ENCODE results near the gene TP73.

Gene TP73

DNA sequence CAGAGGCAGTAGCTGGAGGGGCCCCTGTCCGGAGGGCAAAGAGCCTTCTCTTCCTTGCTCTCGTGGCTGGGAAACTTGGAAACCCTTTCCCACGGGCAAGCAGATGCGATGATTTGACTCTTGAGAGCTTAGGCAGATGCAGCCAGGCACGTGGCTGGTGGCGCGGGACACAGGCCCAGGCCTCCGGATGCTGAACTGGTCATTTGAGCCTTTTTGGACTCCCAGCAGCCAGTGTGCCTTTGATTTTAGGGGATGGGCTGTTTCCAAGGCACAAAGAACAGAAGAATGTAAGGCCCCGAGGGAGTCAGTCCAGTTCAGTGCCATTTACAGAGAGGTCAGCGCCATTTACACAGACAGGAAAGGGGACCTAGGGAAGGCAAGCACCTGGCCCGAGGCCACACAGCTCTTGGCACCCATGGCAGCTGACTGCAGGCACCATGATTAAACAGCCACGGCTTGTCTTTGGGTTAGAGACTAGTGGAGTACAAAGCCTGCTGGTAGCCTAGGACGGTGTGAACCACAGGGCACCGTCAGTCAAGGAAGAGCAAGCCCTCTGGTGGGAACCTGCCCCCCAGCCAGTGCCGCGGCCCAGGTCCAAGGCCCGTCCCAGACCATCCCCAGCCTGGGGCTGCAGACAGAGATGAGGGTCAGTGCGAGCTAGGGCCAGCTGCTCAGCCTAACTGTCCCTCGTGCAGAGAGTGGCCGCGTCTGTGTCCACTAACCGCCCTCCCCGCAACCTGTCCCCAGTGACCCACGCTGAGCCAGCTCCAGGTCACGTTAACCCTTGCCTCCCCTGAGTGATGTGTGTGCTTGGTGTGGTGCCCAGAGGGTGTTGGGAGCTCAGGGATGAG is 79.5 kb downstream of the TP73 start:
- DNase-seq, result no peak

- no peak for DNase-seq
Observed at GRCh38 chr1:3732434-3733093, 80.2 kb downstream of the TP73 start.

- DNase-seq, result no peak
Observed at GRCh38 chr1:3733094-3733882, 81.0 kb downstream of the TP73 start.

DNA sequence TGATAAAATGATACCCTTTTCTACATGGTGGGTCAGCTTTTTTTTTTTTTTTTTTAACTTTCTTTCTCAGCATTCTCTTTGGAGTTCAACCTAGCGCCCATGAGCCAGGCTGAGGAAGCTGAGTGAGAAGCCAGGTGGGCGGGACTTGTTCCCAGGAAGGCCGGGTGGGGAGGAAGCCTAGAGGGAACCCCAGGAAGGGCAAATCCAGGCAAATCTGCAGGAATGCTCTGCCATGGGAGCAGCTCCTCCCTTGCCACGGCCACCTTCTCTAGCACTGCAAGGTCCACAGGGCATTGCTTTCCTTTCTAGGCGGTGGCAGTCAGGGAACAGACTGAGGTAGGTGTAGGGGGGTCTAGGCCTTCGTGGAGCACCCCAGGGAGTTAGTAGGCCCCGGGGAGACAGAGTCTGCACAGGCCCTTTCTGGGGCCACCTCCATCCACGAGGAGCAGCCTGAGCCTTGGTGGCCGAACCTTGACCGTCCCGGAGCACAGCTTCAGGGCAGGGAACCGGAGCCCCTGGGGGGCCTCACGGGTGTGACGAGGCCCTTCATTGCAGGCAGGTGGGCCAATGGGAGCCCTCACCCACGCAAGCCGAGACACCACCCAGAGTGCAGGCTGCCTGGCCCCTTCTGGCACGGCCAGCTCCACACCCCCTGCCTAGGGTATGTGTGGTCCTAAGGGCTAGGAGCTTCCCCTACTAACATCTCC is 81.7 kb downstream of the TP73 start:
- DNase-seq, result no peak

DNA sequence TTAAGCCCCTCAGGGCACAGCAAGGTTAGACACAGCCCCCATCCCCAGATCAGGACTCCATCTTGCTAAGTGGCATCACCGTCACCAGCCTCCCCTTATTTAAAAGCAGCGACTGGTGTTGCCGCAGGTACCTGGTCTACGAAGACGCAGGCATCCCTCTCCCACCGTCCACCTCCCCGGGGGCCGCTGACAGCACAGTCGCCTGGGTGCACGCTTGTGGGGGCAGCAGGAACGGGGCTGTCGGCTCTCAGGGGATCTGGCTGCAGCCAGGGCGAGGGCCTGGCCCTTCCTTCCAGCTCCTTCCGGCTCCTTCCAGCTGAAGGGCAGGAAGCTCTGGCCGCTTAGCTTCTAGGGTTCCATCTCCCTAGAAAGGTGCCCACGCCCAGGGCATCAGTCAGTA is 82.3 kb downstream of the TP73 start:
- DNase-seq, result no peak

DNA sequence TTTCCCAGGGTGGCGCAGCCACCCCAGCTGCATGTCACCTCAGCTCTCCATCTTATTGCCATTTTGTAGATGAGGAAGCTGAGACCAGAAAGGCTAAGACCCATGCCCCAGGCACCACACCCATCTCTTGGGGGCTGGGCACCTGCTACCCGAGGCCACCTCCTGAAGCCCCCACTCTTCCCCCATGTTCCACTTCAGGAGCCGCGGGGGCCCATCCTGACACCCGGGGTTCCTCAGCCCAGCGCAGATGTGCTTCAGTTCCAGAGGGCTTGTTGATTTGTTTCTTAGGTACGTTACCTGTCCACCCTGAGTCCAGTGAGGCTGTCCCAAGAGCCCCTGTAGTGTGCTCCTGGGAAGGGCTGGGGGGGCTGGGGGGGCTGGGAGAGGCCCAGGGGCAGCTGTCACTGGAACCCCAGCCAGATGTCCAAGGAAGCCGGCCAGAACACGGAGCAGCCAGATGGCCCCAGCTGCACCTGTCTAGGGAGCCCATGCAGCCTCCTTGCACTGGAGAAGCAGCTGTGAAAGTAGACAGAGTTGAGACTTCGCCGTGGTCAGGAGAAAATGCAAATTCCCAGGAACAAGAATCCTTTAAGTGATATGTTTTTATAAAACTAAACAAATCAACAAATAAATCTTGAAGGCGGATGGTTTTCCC is 82.8 kb downstream of the TP73 start:
- DNase-seq, result no peak

- no peak for DNase-seq
Observed at GRCh38 chr1:3735688-3736087, 83.4 kb downstream of the TP73 start.

DNA sequence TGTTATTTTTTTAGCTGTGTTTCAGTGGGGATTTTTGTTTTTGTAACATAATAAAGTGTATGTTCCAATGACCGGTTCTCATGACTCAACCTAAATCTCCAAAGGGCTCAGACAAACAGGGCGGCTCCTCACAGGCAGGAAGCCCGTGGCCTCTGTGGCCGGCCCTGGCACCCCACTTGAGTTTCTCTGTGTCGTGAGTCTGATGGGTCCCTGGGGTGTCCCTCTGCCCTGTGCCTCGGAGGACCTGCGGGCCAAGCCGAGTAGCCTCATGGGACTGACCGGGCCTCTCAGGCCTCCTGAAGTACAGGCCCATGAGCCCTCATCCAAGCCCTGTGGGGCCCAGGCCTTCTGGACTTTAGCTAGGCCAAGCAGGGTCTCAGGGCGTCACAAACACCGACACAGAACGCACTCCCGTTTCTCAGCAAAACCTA is 83.8 kb downstream of the TP73 start:
- DNase-seq, result no peak

- DNase-seq, result no peak
Observed at GRCh38 chr1:3736708-3737107, 84.4 kb downstream of the TP73 start.

- DNase-seq, result no peak
Observed at GRCh38 chr1:3738943-3739342, 86.6 kb downstream of the TP73 start.

DNA sequence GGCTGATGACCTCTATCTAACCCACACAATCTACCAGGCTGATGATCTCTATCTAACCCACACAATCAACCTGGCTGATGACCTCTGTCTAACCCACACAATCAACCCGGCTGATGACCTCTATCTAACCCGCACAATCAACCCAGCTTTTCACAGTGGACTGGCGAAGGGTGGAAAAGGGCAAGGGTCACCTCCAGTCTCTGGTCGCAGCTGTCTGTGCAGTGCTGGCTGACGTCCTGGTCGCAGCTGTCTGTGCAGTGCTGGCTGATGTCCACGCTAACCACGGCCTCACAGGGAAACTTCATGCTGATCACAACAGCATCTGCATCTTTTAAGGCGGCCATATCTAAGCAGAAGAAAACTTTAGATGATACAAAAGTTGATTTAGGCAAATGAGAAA is 87.7 kb downstream of the TP73 start:
- DNase-seq, result no peak

GRCh38 chr1:3740752-3741151 is 88.4 kb downstream of the TP73 start:
- no peak for DNase-seq

DNA sequence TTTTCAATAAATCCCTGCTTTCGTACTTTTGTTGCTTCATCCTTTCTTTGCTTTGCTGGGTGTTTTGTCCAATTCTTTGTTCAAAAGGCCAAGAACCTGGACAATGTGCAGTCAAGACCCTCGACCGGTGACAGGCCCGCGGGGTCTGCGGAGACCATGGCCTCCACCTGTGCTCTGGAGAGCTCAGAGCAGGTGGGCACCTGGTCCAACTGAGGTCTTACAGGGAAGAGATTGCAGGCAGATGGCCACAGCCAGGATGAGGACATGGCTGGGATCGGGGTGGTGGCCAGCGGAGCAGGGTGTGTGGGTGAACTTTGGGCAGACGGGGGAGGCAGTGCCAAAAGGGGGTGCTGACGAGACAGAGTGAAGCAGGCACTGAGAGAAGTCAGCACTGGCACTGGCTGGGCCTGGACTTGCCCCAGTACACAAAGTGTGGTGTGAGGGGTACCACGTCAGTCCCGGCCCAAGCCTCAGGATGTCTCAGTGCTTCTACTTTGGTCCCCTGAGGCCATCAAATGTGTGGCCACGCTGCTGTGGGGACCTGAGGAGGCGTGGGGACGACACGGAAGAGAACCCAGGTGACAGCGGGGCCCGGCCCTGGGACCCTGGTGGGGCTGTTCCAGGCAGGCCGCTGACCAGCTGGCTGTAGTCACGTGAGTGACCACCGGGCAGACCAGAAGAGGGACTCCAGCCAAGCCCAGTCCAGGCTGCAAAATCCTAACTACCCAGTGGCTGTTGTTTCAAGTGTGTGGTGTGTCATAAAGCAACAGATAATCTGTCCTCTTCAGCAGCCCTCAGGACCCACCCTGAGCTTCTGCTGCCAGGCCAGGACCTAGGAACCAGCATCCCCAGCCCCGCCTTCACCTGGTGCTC is 89.5 kb downstream of the TP73 start:
- DNase-seq, result no peak

- no peak for DNase-seq
Observed at GRCh38 chr1:3742439-3743298, 90.4 kb downstream of the TP73 start.

DNA sequence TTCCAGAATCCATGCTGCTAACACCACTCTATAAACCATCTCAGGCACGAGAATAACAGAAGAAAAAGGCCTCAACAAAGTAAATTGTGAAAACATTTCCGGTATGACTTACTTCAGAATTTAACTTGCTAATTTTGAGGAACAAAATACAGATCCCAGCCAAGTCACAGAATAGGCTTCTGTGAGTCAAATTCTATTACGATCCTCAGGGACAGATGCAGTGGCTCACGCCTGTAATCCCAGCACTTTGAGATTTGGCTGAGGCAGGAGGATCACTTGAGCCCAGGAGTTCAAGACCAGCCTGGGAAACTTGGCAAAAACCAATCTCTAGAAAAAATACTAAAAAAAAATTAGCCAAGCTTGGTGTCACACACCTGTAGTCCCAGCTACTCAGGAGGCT is 91.1 kb downstream of the TP73 start:
- no peak for DNase-seq

GRCh38 chr1:3743826-3744225 is 91.5 kb downstream of the TP73 start:
- DNase-seq, result no peak

- no peak for DNase-seq
Observed at GRCh38 chr1:3744646-3745045, 92.3 kb downstream of the TP73 start.

DNA sequence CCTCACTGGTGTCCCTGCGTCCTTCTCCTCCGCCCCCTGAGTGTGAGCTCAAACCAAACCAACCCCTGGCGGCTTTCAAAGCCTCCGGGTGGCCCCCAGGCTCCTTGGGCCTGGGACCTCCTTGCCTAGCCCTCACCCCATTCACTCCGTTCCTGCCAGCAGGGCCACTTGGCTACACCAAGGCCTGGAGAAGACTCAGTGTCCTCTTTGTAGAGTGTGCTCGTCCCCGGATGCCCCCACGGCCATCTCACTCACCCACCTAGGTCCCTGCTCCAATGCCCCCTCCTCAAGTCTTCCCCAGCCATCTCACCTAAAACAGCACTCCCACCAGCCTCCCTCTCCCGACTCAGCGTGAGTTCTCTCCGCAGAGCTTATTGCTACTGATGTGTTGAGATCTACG is 92.8 kb downstream of the TP73 start:
- DNase-seq, result no peak

- DNase-seq, result no peak
Observed at GRCh38 chr1:3745590-3746381, 93.5 kb downstream of the TP73 start.

Data from NCI-H1417 (cell line).